Keratinocyte (primary cell): Measurements from ENCODE around the gene OR1J1. TPM values are rescaled to one million over a fixed set of nuclear protein-coding genes. Genes with fewer than 3 reads are reported as not detected.
A peak's percentile ranks its signal among the peaks of the same experiment; 100 is the strongest.

Experiments used
- DNase-seq: peaks from one replicate; pipeline ENCODE4 v3.0.0-alpha.2; 2011; ENCODE audit warnings: low read depth, missing footprints, low spot score
- FAIRE-seq: peaks from 2 replicates; lab custom pipeline; 2011; peaks lifted over from hg19 to GRCh38; lab: Jason Lieb, UNC
- H2AFZ ChIP-seq: 2 replicates; pipeline ENCODE4 v1.6.0; 2012; ENCODE audit warnings: low read length, control low read depth, inconsistent platforms; ENCODE audit not compliant: control insufficient read depth
- H3K27ac ChIP-seq: 2 replicates; pipeline ENCODE4 v1.5.1; 2011; ENCODE audit warnings: low read length; ENCODE audit not compliant: control insufficient read depth, insufficient read depth
- H3K27me3 ChIP-seq: 3 replicates; pipeline ENCODE4 v1.6.0; 2011; ENCODE audit warnings: low read length; ENCODE audit not compliant: control insufficient read depth, insufficient read depth; ENCODE audit errors: extremely low read depth
- H3K36me3 ChIP-seq, 2 experiments: 2 replicates in 1 of 2; 3 replicates in 1 of 2; pipeline ENCODE4 v1.5.1; 2011; ENCODE audit warnings: low read length in 2 of 2, mild to moderate bottlenecking in 1 of 2; ENCODE audit not compliant: control insufficient read depth in 2 of 2, insufficient read depth in 2 of 2; ENCODE audit errors: extremely low read depth in 1 of 2
- H3K4me1 ChIP-seq: 3 replicates; pipeline ENCODE4 v1.5.1; 2011; ENCODE audit warnings: low read length; ENCODE audit not compliant: control insufficient read depth, insufficient read depth; ENCODE audit errors: extremely low read depth
- H3K4me2 ChIP-seq: 3 replicates; pipeline ENCODE4 v1.6.0; 2011; ENCODE audit warnings: low read depth, low read length; ENCODE audit not compliant: control insufficient read depth, insufficient read depth; ENCODE audit errors: extremely low read depth
- H3K4me3 ChIP-seq, 3 experiments: fragments of 200-600 bp in 1 of 3; sonication (generic) in 1 of 3; 2 replicates in 2 of 3; 3 replicates in 1 of 3; pipeline ENCODE4 v1.5.1; 2011 to 2016; ENCODE audit warnings: low read length in 3 of 3, mild to moderate bottlenecking in 3 of 3, control low read depth in 2 of 3, inconsistent platforms in 1 of 3, low read depth in 1 of 3, mixed read lengths in 1 of 3, mixed run types in 1 of 3, moderate library complexity in 1 of 3; ENCODE audit not compliant: control insufficient read depth in 2 of 3, insufficient read depth in 2 of 3; ENCODE audit errors: extremely low read depth in 1 of 3
- H3K79me2 ChIP-seq: 2 replicates; pipeline ENCODE4 v1.6.0; 2012; ENCODE audit warnings: low read length; ENCODE audit not compliant: control insufficient read depth, insufficient read depth
- H3K9ac ChIP-seq: 3 replicates; pipeline ENCODE4 v1.6.0; 2011; ENCODE audit warnings: low read length; ENCODE audit not compliant: control insufficient read depth, insufficient read depth; ENCODE audit errors: extremely low read depth
- H3K9me1 ChIP-seq: 3 replicates; pipeline ENCODE4 v1.6.0; 2011; ENCODE audit warnings: low read length; ENCODE audit not compliant: control insufficient read depth, insufficient read depth; ENCODE audit errors: extremely low read depth
- H3K9me3 ChIP-seq: 2 replicates; pipeline ENCODE4 v1.5.1; 2012; ENCODE audit warnings: low read depth, low read length; ENCODE audit not compliant: control insufficient read depth
- H4K20me1 ChIP-seq: 3 replicates; pipeline ENCODE4 v1.6.0; 2011; ENCODE audit warnings: low read length; ENCODE audit not compliant: control insufficient read depth, insufficient read depth; ENCODE audit errors: extremely low read depth
- CTCF ChIP-seq, 3 experiments: IDR thresholded peaks in 1 of 3; conservative IDR thresholded peaks in 1 of 3; optimal IDR thresholded peaks in 1 of 3; 2 replicates in 2 of 3; 3 replicates in 1 of 3; pipeline versions ENCODE3 to v1.5.1; 2011; ENCODE audit warnings: low read length in 3 of 3, mild to moderate bottlenecking in 3 of 3, moderate library complexity in 2 of 3, control low read depth in 1 of 3, inconsistent platforms in 1 of 3; ENCODE audit not compliant: insufficient read depth in 2 of 3; ENCODE audit errors: extremely low read depth in 1 of 3
- EZH2 ChIP-seq: IDR thresholded peaks from one replicate; pipeline ENCODE4 v1.6.1; 2012; ENCODE audit warnings: inconsistent platforms, mild to moderate bottlenecking, low read length, moderate library complexity
- dilution Hi-C: fragments of 300-500 bp; cut with MboI; formaldehyde crosslinking; loops from one replicate; pipeline ENCODE4 v1.7.0; 2020; ENCODE audit warnings: low sequenced_read_pairs; ENCODE audit not compliant: extremely low pct_ligation_motif_present
- polyA plus RNA-seq, 5 experiments: library from polyadenylated mRNA; depleted of rRNA in 3 of 5; stranded (reverse) in 3 of 5; stranded (forward) in 1 of 5; unstranded in 1 of 5; fragments of >200 nt; gene quantifications; 1 replicate in 1 of 5; 2 replicates in 3 of 5; 3 replicates in 1 of 5; pipeline versions ENCODE4 v1.2.1 to v1.2.3, GENCODE V29; 2011 to 2012; ENCODE audit warnings: missing spikeins in 2 of 5, low read depth in 1 of 5, low replicate concordance in 1 of 5

OR1J1 gene
- polyA plus RNA-seq, 1 donor (not counting 4 experiments of a cell fraction or from before 2014, with no cell fraction given) = not detected

GRCh38 chr9:122506964-122507363 is 29.2 kb upstream of the OR1J1 start:
- FAIRE-seq = no peak

GRCh38 chr9:122498883-122499288 is 21.2 kb upstream of the OR1J1 start:
- DNase-seq (peak; percentile 85), FAIRE-seq (peak; percentile 73)
- no peaks in the 10 kb centered on the region for H3K79me2 ChIP-seq
- H3K9me3 ChIP-seq = no peaks in the 10 kb centered on the region
- H3K4me3 ChIP-seq = no peak overlapping the region
- no peak overlapping the region for H3K9ac ChIP-seq
- H3K27ac ChIP-seq = no peak overlapping the region
- dilution Hi-C loops = no loop called here
- H3K27me3 ChIP-seq = no peaks in the 10 kb centered on the region
- no peaks in the 10 kb centered on the region for H3K36me3 ChIP-seq
- no peak overlapping the region for H2AFZ ChIP-seq
- H3K4me2 ChIP-seq = peak overlapping the region; percentile 11
- H4K20me1 ChIP-seq = no peaks in the 10 kb centered on the region
- H3K4me1 ChIP-seq = peaks cover 5% of the 10 kb centered on the region
- no peaks in the 10 kb centered on the region for H3K9me1 ChIP-seq
- TF ChIP-seq EZH2 = no peak
- peak; percentile 75 to 84 (median 82) for TF ChIP-seq CTCF (optimal IDR thresholded peaks at IDR 0.05 in 1 of 3, IDR thresholded peaks at IDR 0.05 in 1 of 3, conservative IDR thresholded peaks at IDR 0.05 in 1 of 3; ENCODE audit: extremely low read depth in 1 of 3, insufficient read depth in 2 of 3, low read length in 3 of 3)

More at GRCh38 chr9:122506964-122507363, 29.2 kb upstream of the OR1J1 start:
- Histone ChIP-seq H3K79me2 (no peaks in the 10 kb centered on the region), H3K27ac (no peak overlapping the region), H3K27me3 (no peaks in the 10 kb centered on the region), H4K20me1 (no peaks in the 10 kb centered on the region), H2AFZ (no peak overlapping the region), H3K4me1 (no peaks in the 10 kb centered on the region), H3K4me2 (no peak overlapping the region), H3K36me3 (no peaks in the 10 kb centered on the region), H3K9ac (no peak overlapping the region), H3K4me3 (no peak overlapping the region), H3K9me1 (no peaks in the 10 kb centered on the region), H3K9me3 (no peaks in the 10 kb centered on the region)
- dilution Hi-C loops = loop anchor here (25.0 kb wide), 1 partner anchor 230 kb away; the partner anchor contains the start of gene OR1L6
- TF ChIP-seq EZH2 (no peak), CTCF (optimal IDR thresholded peaks at IDR 0.05 in 1 of 3, IDR thresholded peaks at IDR 0.05 in 1 of 3, conservative IDR thresholded peaks at IDR 0.05 in 1 of 3; ENCODE audit: extremely low read depth in 1 of 3, insufficient read depth in 2 of 3, low read length in 3 of 3) (no peak)
- DNase-seq = no peak
